ENCODE measurements around the gene BANF2.

GRCh38 chr20:17785007-17785406 is 85.2 kb downstream of the BANF2 start:
- TF ChIP-seq TAF1 (CRISPR knock-in tag; IDR thresholded peaks at IDR 0.05) (no peak), ZNF780A (CRISPR knock-in tag; IDR thresholded peaks at IDR 0.05) (no peak), BHLHE40 (IDR thresholded peaks at IDR 0.05; ENCODE audit: low read length) (no peak), CTCF (CRISPR knock-in tag; IDR thresholded peaks at IDR 0.05) (no peak), PTBP1 (IDR thresholded peaks at IDR 0.05; ENCODE audit: low read depth, low read length, poor library complexity, severe bottlenecking) (no peak), SMC3 (IDR thresholded peaks at IDR 0.05; ENCODE audit: low read length) (no peak), JUNB (CRISPR knock-in tag; IDR thresholded peaks at IDR 0.05; ENCODE audit: borderline replicate concordance) (no peak), ZNF772 (CRISPR knock-in tag; IDR thresholded peaks at IDR 0.05) (no peak), POLR2AphosphoS5 (IDR thresholded peaks at IDR 0.05; ENCODE audit: low read depth, low read length) (no peak), ZNF615 (CRISPR knock-in tag; IDR thresholded peaks at IDR 0.05; ENCODE audit: borderline replicate concordance) (no peak), GATAD2A (CRISPR knock-in tag; IDR thresholded peaks at IDR 0.05) (no peak), BCL6 (CRISPR knock-in tag; IDR thresholded peaks at IDR 0.05) (no peak)

Data from HepG2 (cell line).